ENCODE measurements around the gene TSKU. TPM values are rescaled to one million over a fixed set of nuclear protein-coding genes. Genes with fewer than 3 reads are reported as not detected.
A peak's percentile ranks its signal among the peaks of the same experiment; 100 is the strongest.

TSKU gene
- total and polyA plus RNA-seq, 9 of the 15 experiments (the other 6 are each of a cell fraction or from before 2014, with no cell fraction given), result 0.60 to 11.9 (median 8.4) TPM

GRCh38 chr11:76824083-76824939 lies 41.2 kb downstream of the TSKU start (continued):
- TF ChIP-seq CLOCK (CRISPR knock-in tag; IDR thresholded peaks at IDR 0.05; ENCODE audit: borderline replicate concordance), result no peak
- TF ChIP-seq SP2 (IDR thresholded peaks at IDR 0.05; ENCODE audit: extremely low read depth, low read depth, low read length, poor library complexity, severe bottlenecking), result no peak
- no peak for TF ChIP-seq E2F3 (CRISPR knock-in tag; IDR thresholded peaks at IDR 0.05)
- no peak for TF ChIP-seq E2F1 (CRISPR knock-in tag; IDR thresholded peaks at IDR 0.05)
- no peak for TF ChIP-seq ZNF311 (CRISPR knock-in tag; IDR thresholded peaks at IDR 0.05)
- no peak for TF ChIP-seq HMGN3 (IDR thresholded peaks at IDR 0.05; ENCODE audit: borderline replicate concordance, extremely low read depth, insufficient read length, low read depth, low read length)
- TF ChIP-seq LARP7 (IDR thresholded peaks at IDR 0.05), result no peak
- TF ChIP-seq POLR2H (tag; IDR thresholded peaks at IDR 0.05; ENCODE audit: low read depth), result no peak
- no peak for TF ChIP-seq IRF9 (tag; IDR thresholded peaks at IDR 0.05)
- peak; percentile 95 for TF ChIP-seq ZNF316 (IDR thresholded peaks at IDR 0.05)
- peak; percentile 69; the same call in 1 of the 2 replicates for TF ChIP-seq THRAP3 (IDR thresholded peaks at IDR 0.05; ENCODE audit: borderline replicate concordance)
- no peak for TF ChIP-seq TFAP4 (CRISPR knock-in tag; IDR thresholded peaks at IDR 0.05; ENCODE audit: borderline replicate concordance)
- TF ChIP-seq ZNF766 (CRISPR knock-in tag; conservative IDR thresholded peaks at IDR 0.05), result no peak
- TF ChIP-seq FOXP1 (CRISPR knock-in tag; IDR thresholded peaks at IDR 0.05), result no peak
- no peak for TF ChIP-seq SIRT6 (IDR thresholded peaks at IDR 0.05; ENCODE audit: low read depth, low read length)
- 0 out of 2 replicates have a peak, but pooled peaks have one; percentile 22 for TF ChIP-seq ETV5 (CRISPR knock-in tag; IDR thresholded peaks at IDR 0.05; ENCODE audit: low read depth)
- TF ChIP-seq TCF7 (IDR thresholded peaks at IDR 0.05; ENCODE audit: borderline replicate concordance), result no peak
- TF ChIP-seq ZBTB43 (CRISPR knock-in tag; IDR thresholded peaks at IDR 0.05), result no peak
- no peak for TF ChIP-seq CCNT2 (IDR thresholded peaks at IDR 0.05; ENCODE audit: borderline replicate concordance, extremely low read depth, insufficient read length, low read depth, low read length)
- TF ChIP-seq ZNF282 (CRISPR knock-in tag; IDR thresholded peaks at IDR 0.05), result no peak

Data from K562 (cell line).